CD4-positive, alpha-beta T cell (primary cell): ENCODE data around the gene IQGAP2. TPM values are rescaled to one million over a fixed set of nuclear protein-coding genes. Genes with fewer than 3 reads are reported as not detected.

Experiments used
- ATAC-seq: fragments of 200-7000 bp; cut with Tn5 transposase; one replicate; pipeline ENCODE4 v1.10.0; 2022; ENCODE audit warnings: mild to moderate bottlenecking; ENCODE audit not compliant: poor library complexity
- CTCF ChIA-PET: fragments of 350-600 bp; sonication (Branson Sonifier 250); formaldehyde crosslinking; loops from one replicate; lab custom pipeline; 2021; ENCODE audit warnings: antibody characterized with exemption, inconsistent platforms; lab: Charles Lee
- POLR2A ChIA-PET: fragments of 350-600 bp; sonication (Branson Sonifier 250); formaldehyde crosslinking; loops from one replicate; lab custom pipeline; 2021; ENCODE audit warnings: antibody characterized with exemption, inconsistent platforms; lab: Charles Lee
- DNase-seq, 14 experiments: peaks; one replicate each; pipeline ENCODE4 v3.0.0-alpha.2; 2013 to 2020; ENCODE audit warnings: mixed read lengths in 2 of 14
- H3K27ac ChIP-seq, 2 donors: one replicate each; pipeline versions ENCODE4 v1.5.1 to v1.7.0; 2013; ENCODE audit warnings: low read length in 2 of 2, low read depth in 1 of 2, mild to moderate bottlenecking in 1 of 2
- H3K27me3 ChIP-seq, 2 experiments: 1 replicate in 1 of 2; 2 replicates in 1 of 2; pipeline versions ENCODE4 v1.6.1 to v1.7.0; 2013; ENCODE audit warnings: low read length in 2 of 2, control low read depth in 1 of 2, mild to moderate bottlenecking in 1 of 2, moderate library complexity in 1 of 2; ENCODE audit not compliant: insufficient read depth in 2 of 2, control insufficient read depth in 1 of 2
- H3K36me3 ChIP-seq: one replicate; pipeline ENCODE4 v1.6.1; 2013; ENCODE audit warnings: low read length, control low read depth; ENCODE audit not compliant: insufficient read depth
- H3K4me1 ChIP-seq: one replicate; pipeline ENCODE4 v1.6.1; 2013; ENCODE audit warnings: low read length, control low read depth; ENCODE audit not compliant: insufficient read depth
- H3K4me3 ChIP-seq: one replicate; pipeline ENCODE4 v1.5.1; 2013; ENCODE audit warnings: mild to moderate bottlenecking, low read length, moderate library complexity
- H3K9me3 ChIP-seq, 2 experiments: 1 replicate in 1 of 2; 2 replicates in 1 of 2; pipeline versions ENCODE4 v1.6.1 to v1.7.0; 2013; ENCODE audit warnings: low read length in 2 of 2, mild to moderate bottlenecking in 2 of 2, control low read depth in 1 of 2, moderate library complexity in 1 of 2; ENCODE audit not compliant: control insufficient read depth in 1 of 2, insufficient read depth in 1 of 2
- H3K27ac Mint-ChIP-seq: one replicate; pipeline ENCODE4 v1.8.0; 2020; ENCODE audit warnings: mixed read lengths
- H3K27me3 Mint-ChIP-seq: one replicate; pipeline ENCODE4 v1.8.0; 2021; ENCODE audit warnings: mixed read lengths
- H3K36me3 Mint-ChIP-seq: one replicate; pipeline ENCODE4 v1.8.0; 2021; ENCODE audit warnings: low read depth, mixed read lengths
- H3K4me1 Mint-ChIP-seq: one replicate; pipeline ENCODE4 v1.8.0; 2021; ENCODE audit warnings: low read depth, mixed read lengths
- H3K4me3 Mint-ChIP-seq: one replicate; pipeline ENCODE4 v1.8.0; 2020; ENCODE audit warnings: mild to moderate bottlenecking, mixed read lengths
- H3K9me3 Mint-ChIP-seq: one replicate; pipeline ENCODE4 v1.8.0; 2020; ENCODE audit warnings: mixed read lengths
- intact Hi-C, 2 experiments: fragments of 100-400 bp; cut with DNase I in 1 of 2; cut with micrococcal nuclease in 1 of 2; formaldehyde crosslinking; loops; one replicate each; pipeline versions ENCODE4 v1.15.1 to v1.9.0; 2023 to 2025; cut with DNase I, micrococcal nuclease
- total RNA-seq, 174 experiments: library from RNA in 2 of 174; stranded (reverse) in 2 of 174; gene quantifications; one replicate each; pipeline ENCODE4 v1.2.3 and lab custom pipeline; 2021 to 2026
- TF ChIP-seq, protein P1 (sequence below): fragments of 200-600 bp; IDR thresholded peaks from one replicate; pipeline ENCODE4 v1.8.0; 2022; ENCODE audit warnings: antibody characterized with exemption, mild to moderate bottlenecking

IQGAP2 gene
- total RNA-seq, 2 experiments from 2014 or later: 58.8 TPM

DNA sequence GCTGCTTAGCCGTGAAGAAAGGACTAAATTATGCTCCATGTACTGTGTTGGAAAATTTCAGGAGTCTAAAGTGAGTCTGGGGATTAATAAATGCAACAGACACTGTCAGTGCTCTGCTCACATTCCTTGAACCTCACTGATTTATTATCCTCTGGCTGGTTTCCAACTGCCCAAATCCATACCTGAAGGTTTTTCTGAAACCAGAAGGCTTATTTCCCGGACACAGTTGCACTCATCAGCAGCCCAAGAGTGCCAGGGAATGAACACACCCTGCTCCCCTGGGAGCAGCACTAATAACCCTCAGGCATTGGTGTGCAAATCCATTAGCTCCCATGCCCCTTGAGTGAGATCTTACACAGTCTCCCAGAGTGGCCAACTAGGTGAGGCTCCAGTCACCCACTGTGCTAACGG, 351.6 kb downstream of the IQGAP2 start:
- no peak for DNase-seq
- Mint-ChIP-seq H3K36me3 (no peaks in the 10 kb centered on the region), H3K9me3 (no peaks in the 10 kb centered on the region), H3K27ac (no peak overlapping the region), H3K4me1 (no peaks in the 10 kb centered on the region), H3K4me3 (no peak overlapping the region), H3K27me3 (peaks cover 5% of the 10 kb centered on the region)
- Histone ChIP-seq H3K9me3 (no peaks in the 10 kb centered on the region), H3K36me3 (no peaks in the 10 kb centered on the region), H3K27ac (no peak overlapping the region), H3K4me3 (no peak overlapping the region), H3K4me1 (no peaks in the 10 kb centered on the region), H3K27me3 (no peaks in the 10 kb centered on the region)
- CTCF ChIA-PET: interaction anchor here (0.9 kb wide), 1 partner anchor 10 kb away, joined by 3 read pairs; no protein-coding TSS in a partner anchor
- ATAC-seq: no peak
- TF ChIP-seq, protein P1, sequence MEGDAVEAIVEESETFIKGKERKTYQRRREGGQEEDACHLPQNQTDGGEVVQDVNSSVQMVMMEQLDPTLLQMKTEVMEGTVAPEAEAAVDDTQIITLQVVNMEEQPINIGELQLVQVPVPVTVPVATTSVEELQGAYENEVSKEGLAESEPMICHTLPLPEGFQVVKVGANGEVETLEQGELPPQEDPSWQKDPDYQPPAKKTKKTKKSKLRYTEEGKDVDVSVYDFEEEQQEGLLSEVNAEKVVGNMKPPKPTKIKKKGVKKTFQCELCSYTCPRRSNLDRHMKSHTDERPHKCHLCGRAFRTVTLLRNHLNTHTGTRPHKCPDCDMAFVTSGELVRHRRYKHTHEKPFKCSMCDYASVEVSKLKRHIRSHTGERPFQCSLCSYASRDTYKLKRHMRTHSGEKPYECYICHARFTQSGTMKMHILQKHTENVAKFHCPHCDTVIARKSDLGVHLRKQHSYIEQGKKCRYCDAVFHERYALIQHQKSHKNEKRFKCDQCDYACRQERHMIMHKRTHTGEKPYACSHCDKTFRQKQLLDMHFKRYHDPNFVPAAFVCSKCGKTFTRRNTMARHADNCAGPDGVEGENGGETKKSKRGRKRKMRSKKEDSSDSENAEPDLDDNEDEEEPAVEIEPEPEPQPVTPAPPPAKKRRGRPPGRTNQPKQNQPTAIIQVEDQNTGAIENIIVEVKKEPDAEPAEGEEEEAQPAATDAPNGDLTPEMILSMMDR: no peak
- POLR2A ChIA-PET: no interaction called here
- intact Hi-C loops: no loop called here

DNA sequence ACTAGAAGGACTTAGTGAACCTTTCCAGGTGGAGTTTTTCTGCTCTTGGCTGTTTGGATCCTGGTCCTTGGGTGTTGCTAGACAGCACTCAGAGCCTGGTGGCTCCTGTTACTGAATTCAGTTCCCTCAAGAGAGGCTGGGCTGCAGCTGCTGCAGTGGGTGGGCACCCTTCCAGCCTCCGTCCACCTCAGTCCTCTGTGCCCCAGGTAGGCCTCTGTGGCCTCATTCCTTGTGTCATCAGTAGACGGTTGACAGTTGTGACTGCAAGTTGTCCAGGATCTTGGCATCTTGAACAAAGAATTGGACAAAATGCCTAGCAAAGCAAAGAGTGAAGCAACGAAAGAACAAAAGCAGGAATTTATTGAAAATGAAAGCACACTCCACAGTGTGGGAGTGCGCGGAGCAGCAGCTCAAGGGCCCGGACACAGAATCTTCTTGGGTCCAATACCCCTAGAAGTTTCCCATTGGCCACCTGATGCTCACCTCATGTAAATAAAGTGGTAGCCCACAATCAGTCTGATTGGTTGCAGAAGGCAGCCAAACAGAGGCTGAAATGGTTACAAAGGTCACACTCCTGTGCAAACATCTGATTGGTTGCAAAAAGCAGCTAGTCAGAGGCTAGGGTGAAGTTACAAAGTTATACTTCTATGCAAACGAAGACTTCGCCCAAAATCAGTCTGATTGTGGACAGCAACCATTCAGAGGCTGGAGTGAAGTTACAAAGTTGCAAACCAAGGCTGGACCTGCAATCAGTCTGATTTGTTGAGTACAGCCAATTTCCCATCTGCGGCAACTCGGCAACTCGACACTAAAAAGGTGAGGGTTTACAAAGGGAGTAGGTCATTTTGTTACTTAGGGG, 352.9 kb downstream of the IQGAP2 start:
- CTCF ChIA-PET: interaction anchor here (0.9 to 1.2 kb wide), 2 partner anchors 11 to 18 kb away, joined by 3 to 4 read pairs; no protein-coding TSS in a partner anchor

GRCh38 chr5:76757049-76757448, 354.0 kb downstream of the IQGAP2 start:
- TF ChIP-seq, protein P1: no peak
- POLR2A ChIA-PET: no interaction called here
- no peak overlapping the region for H3K27ac Mint-ChIP-seq

More for the DNA sequence above, 352.9 kb downstream of the IQGAP2 start:
- no peak for ATAC-seq
- intact Hi-C loops: no loop called here
- POLR2A ChIA-PET: no interaction called here
- H3K9me3 ChIP-seq: no peaks in the 10 kb centered on the region
- Mint-ChIP-seq H3K27me3 (no peaks in the 10 kb centered on the region), H3K4me1 (no peaks in the 10 kb centered on the region), H3K4me3 (no peak overlapping the region), H3K27ac (no peak overlapping the region), H3K36me3 (no peaks in the 10 kb centered on the region), H3K9me3 (no peaks in the 10 kb centered on the region)
- TF ChIP-seq, protein P1: no peak
- H3K4me1 ChIP-seq: no peaks in the 10 kb centered on the region
- H3K27me3 ChIP-seq: no peaks in the 10 kb centered on the region
- no peaks in the 10 kb centered on the region for H3K36me3 ChIP-seq
- DNase-seq: no peak
- no peak overlapping the region for H3K27ac ChIP-seq
- H3K4me3 ChIP-seq: no peak overlapping the region

More at GRCh38 chr5:76757049-76757448, 354.0 kb downstream of the IQGAP2 start:
- Histone ChIP-seq H3K27me3 (no peaks in the 10 kb centered on the region), H3K9me3 (no peaks in the 10 kb centered on the region), H3K27ac (no peak overlapping the region), H3K36me3 (no peaks in the 10 kb centered on the region), H3K4me3 (no peak overlapping the region), H3K4me1 (no peaks in the 10 kb centered on the region)
- H3K27me3 Mint-ChIP-seq: no peaks in the 10 kb centered on the region
- H3K36me3 Mint-ChIP-seq: no peaks in the 10 kb centered on the region
- CTCF ChIA-PET: no interaction called here
- H3K4me1 Mint-ChIP-seq: no peaks in the 10 kb centered on the region
- ATAC-seq (no peak), DNase-seq (no peak)
- H3K4me3 Mint-ChIP-seq: no peak overlapping the region
- intact Hi-C loops: no loop called here
- no peaks in the 10 kb centered on the region for H3K9me3 Mint-ChIP-seq

Other genes starting within 250 kb of the IQGAP2 start
- not detected for gene F2RL2, start 220.1 kb downstream of the IQGAP2 start, total RNA-seq